Stimulated activated CD4-positive, alpha-beta T cell treated with anti-CD3 and anti-CD28 coated beads, Interleukin-4, amount 100 ng/mL, for 1 hour (primary cell): ENCODE measurements around the gene IL32.
A peak's percentile ranks its signal among the peaks of the same experiment; 100 is the strongest.

Source experiments
- DNase-seq: peaks from one replicate; pipeline ENCODE4 v3.0.0-alpha.2; 2020

Gene IL32

GRCh38 chr16:3065069-3065741, at the start of gene IL32:
Gene IL32 (plus strand): TSS chr16:3065640. CDS start chr16:3065812, 172 bp downstream.
- DNase-seq: peak; percentile 71

- no peak for DNase-seq
Measured at GRCh38 chr16:3015865-3016521, 49.4 kb upstream of the IL32 start.

GRCh38 chr16:3017344-3017743, 48.1 kb upstream of the IL32 start:
- DNase-seq: no peak

- DNase-seq: peak; percentile 39
Measured at GRCh38 chr16:3017794-3018506, 47.5 kb upstream of the IL32 start, which contains the start of gene CLDN6. Gene CLDN6 (minus strand): TSS chr16:3018183. CDS start chr16:3016021, 2,162 bp downstream.

- no peak for DNase-seq
Measured at GRCh38 chr16:3019594-3020246, 45.7 kb upstream of the IL32 start.

- peak; percentile 61 for DNase-seq
Measured at GRCh38 chr16:3020247-3020603, 45.2 kb upstream of the IL32 start, which contains the start of gene TNFRSF12A. Gene TNFRSF12A (plus strand): TSS chr16:3020368. CDS start chr16:3020398, 30 bp downstream.

GRCh38 chr16:3020604-3021448, 44.6 kb upstream of the IL32 start:
- DNase-seq: peak; percentile 59

GRCh38 chr16:3021449-3022207, 43.8 kb upstream of the IL32 start:
- peak; percentile 84 for DNase-seq

- peak; percentile 94 for DNase-seq
Measured at GRCh38 chr16:3022208-3022683, 43.2 kb upstream of the IL32 start.

- no peak for DNase-seq
Measured at GRCh38 chr16:3022684-3023414, 42.6 kb upstream of the IL32 start.

GRCh38 chr16:3023415-3023668, 42.1 kb upstream of the IL32 start:
- no peak for DNase-seq

- peak; percentile 96 for DNase-seq
Measured at GRCh38 chr16:3023669-3024478, 41.6 kb upstream of the IL32 start, which contains the start of the genes HCFC1R1 and THOC6. Gene HCFC1R1 (minus strand): TSS chr16:3023942. CDS start chr16:3023941, 1 bp downstream. Gene THOC6 (plus strand): TSS chr16:3024035. CDS start chr16:3024327, 292 bp downstream.

- no peak for DNase-seq
Measured at GRCh38 chr16:3025032-3026002, 40.1 kb upstream of the IL32 start.

- DNase-seq: no peak
Measured at GRCh38 chr16:3026003-3026378, 39.4 kb upstream of the IL32 start.

- no peak for DNase-seq
Measured at GRCh38 chr16:3026609-3027488, 38.6 kb upstream of the IL32 start.

- no peak for DNase-seq
Measured at GRCh38 chr16:3027489-3027795, 38.0 kb upstream of the IL32 start.

GRCh38 chr16:3027983-3028715, 37.3 kb upstream of the IL32 start:
- peak; percentile 90 for DNase-seq
